ENCODE data around the gene SPOP.

DNA sequence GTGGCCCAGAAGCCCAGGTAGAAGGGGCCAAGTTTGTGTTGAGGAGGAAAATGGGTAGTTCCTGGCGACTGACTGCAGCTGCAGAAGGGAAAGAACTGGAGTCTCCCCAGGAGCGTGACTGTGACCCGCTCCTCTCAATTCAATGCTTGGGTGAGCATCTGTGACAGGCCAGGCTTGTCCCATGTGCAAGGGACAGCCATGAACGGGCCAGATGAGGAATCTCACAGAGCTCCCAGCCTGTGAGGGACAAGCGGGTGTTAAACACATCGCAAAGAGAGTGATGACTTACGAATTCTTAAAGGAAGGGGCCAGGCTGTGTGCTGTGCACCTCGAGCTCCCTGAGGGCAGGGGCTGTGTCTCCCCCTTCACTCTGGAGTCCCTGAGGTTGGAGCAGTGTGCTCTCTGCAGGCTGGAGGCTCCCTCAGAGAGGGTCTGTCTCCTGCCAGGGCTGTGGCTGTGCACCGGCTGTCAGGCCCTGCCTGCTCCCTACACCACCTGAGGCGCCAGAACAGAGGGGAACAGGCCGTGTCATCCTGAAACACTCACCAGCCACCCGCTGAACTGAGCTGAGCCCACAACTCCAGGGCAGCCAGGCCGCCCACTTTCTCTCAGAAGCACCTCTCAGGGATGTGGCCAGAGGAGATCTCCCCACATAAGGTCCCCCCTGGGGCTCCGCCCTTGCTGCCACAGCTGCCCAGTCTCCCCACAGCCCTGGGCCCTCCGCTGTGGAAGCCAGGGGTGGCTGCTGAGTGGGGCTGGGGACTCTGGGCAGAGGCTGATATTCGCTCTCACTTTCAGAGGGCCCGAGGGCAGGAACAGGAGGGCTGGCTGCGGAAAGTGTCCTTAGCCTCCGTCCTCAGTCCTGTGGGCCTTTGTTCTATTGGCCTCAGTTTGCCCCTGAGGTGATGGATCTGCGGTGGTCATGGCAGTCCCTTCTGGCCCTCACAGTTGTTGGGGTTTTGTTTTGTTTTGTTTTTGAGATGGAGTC lies 127.9 kb downstream of the SPOP start:
- TF ChIP-seq, protein P1, sequence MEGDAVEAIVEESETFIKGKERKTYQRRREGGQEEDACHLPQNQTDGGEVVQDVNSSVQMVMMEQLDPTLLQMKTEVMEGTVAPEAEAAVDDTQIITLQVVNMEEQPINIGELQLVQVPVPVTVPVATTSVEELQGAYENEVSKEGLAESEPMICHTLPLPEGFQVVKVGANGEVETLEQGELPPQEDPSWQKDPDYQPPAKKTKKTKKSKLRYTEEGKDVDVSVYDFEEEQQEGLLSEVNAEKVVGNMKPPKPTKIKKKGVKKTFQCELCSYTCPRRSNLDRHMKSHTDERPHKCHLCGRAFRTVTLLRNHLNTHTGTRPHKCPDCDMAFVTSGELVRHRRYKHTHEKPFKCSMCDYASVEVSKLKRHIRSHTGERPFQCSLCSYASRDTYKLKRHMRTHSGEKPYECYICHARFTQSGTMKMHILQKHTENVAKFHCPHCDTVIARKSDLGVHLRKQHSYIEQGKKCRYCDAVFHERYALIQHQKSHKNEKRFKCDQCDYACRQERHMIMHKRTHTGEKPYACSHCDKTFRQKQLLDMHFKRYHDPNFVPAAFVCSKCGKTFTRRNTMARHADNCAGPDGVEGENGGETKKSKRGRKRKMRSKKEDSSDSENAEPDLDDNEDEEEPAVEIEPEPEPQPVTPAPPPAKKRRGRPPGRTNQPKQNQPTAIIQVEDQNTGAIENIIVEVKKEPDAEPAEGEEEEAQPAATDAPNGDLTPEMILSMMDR (IDR thresholded peaks at IDR 0.05), result no peak
- TF ChIP-seq EP300 (IDR thresholded peaks at IDR 0.05) (no peak), POLR2A (IDR thresholded peaks at IDR 0.05) (no peak)

Measured in ovary (tissue), 3 donors.